Activated CD4-positive, alpha-beta T cell treated with anti-CD3 and anti-CD28 coated beads, Interleukin-2, Interleukin-6, amounts not matched to agents 100 ng/mL and 50 ng/mL, durations not matched to agents 16 hours and 8 hours (primary cell): ENCODE results near the gene NIPSNAP2.
"Not testable (repeated sequence)": the region's sequence is repeated elsewhere in the genome, so short reads cannot be mapped to it uniquely, and the experiment has no call there.

ENCODE experiments used
- DNase-seq: peaks from one replicate; pipeline ENCODE4 v3.0.0-alpha.2; 2020

Gene NIPSNAP2

GRCh38 chr7:56048763-56049162 lies 84.4 kb downstream of the NIPSNAP2 start:
- DNase-seq: not testable (repeated sequence)
